Fibroblast of lung (primary cell): Measurements from ENCODE around the gene GRID1. TPM values are rescaled to one million over a fixed set of nuclear protein-coding genes. Genes with fewer than 3 reads are reported as not detected.

Experiments
- DNase-seq, 2 donors: peaks; one replicate each; pipeline versions ENCODE4 v3.0.0 to v3.0.0-alpha.2; 2010; ENCODE audit warnings: low read depth in 2 of 2
- H2AFZ ChIP-seq: 2 replicates; pipeline ENCODE4 v1.5.1; 2012; ENCODE audit warnings: low read length, control low read depth, inconsistent platforms
- H3K27ac ChIP-seq: 2 replicates; pipeline ENCODE4 v1.5.1; 2011; ENCODE audit warnings: low read length, control low read depth; ENCODE audit not compliant: insufficient read depth
- H3K27me3 ChIP-seq: 2 replicates; pipeline ENCODE4 v1.5.1; 2011; ENCODE audit warnings: mild to moderate bottlenecking, low read length; ENCODE audit not compliant: control insufficient read depth, insufficient read depth
- H3K36me3 ChIP-seq: 2 replicates; pipeline ENCODE4 v1.5.1; 2011; ENCODE audit warnings: low read length; ENCODE audit not compliant: control insufficient read depth, insufficient read depth
- H3K4me1 ChIP-seq: 2 replicates; pipeline ENCODE4 v1.5.1; 2011; ENCODE audit warnings: low read length; ENCODE audit not compliant: control insufficient read depth, insufficient read depth; ENCODE audit errors: extremely low read depth
- H3K4me2 ChIP-seq: 2 replicates; pipeline ENCODE4 v1.5.1; 2011; ENCODE audit warnings: low read length, control low read depth; ENCODE audit not compliant: insufficient read depth; ENCODE audit errors: extremely low read depth
- H3K4me3 ChIP-seq, 4 experiments: fragments of 200-600 bp in 1 of 4; sonication (generic) in 1 of 4; replicated peaks in 1 of 4; 2 replicates each; pipeline ENCODE4 v1.5.1; 2011 to 2016; ENCODE audit warnings: low read length in 4 of 4, low read depth in 3 of 4, mild to moderate bottlenecking in 3 of 4, control low read depth in 2 of 4, inconsistent platforms in 1 of 4, mixed read lengths in 1 of 4; ENCODE audit not compliant: insufficient read depth in 1 of 4; ENCODE audit errors: control extremely low read depth in 1 of 4
- H3K79me2 ChIP-seq: 2 replicates; pipeline ENCODE4 v1.5.1; 2012; ENCODE audit warnings: mild to moderate bottlenecking, low read length, inconsistent platforms; ENCODE audit not compliant: control insufficient read depth, insufficient read depth
- H3K9ac ChIP-seq: 2 replicates; pipeline ENCODE4 v1.5.1; 2011; ENCODE audit warnings: mild to moderate bottlenecking, low read length, control low read depth; ENCODE audit not compliant: insufficient read depth
- H3K9me3 ChIP-seq: 2 replicates; pipeline ENCODE4 v1.5.1; 2012; ENCODE audit warnings: low read depth, low read length; ENCODE audit not compliant: control insufficient read depth, insufficient read depth
- H4K20me1 ChIP-seq: 2 replicates; pipeline ENCODE4 v1.5.1; 2011; ENCODE audit warnings: low read length; ENCODE audit not compliant: control insufficient read depth, insufficient read depth; ENCODE audit errors: extremely low read depth
- EZH2 ChIP-seq: IDR thresholded peaks from 2 replicates; pipeline ENCODE4 v1.5.1; 2012; ENCODE audit warnings: low read length, control low read depth, mild to moderate bottlenecking; ENCODE audit errors: missing control alignments
- polyA plus RNA-seq, 2 donors: library from polyadenylated mRNA; depleted of rRNA in 1 of 2; stranded (reverse) in 1 of 2; unstranded in 1 of 2; fragments of >200 nt; gene quantifications; 2 replicates each; pipeline ENCODE4 v1.2.1, GENCODE V29; 2011 to 2012; ENCODE audit warnings: missing spikeins in 1 of 2
- total RNA-seq: library from RNA; depleted of rRNA; stranded (reverse); fragments of >200 nt; gene quantifications from 2 replicates; pipeline ENCODE4 v1.2.1, GENCODE V29; 2014
- TF ChIP-seq, protein P1 (sequence below), 2 donors: IDR thresholded peaks in 1 of 2; conservative IDR thresholded peaks in 1 of 2; 1 replicate in 1 of 2; 2 replicates in 1 of 2; pipeline ENCODE4 v1.5.1; 2011 to 2012; ENCODE audit warnings: low read length in 2 of 2, control low read depth in 1 of 2, inconsistent platforms in 1 of 2, low read depth in 1 of 2, mild to moderate bottlenecking in 1 of 2

Gene GRID1
- total and polyA plus RNA-seq, 2 donors (not counting 1 experiment from before 2014, with no cell fraction given): 0.03 to 0.33 TPM

DNA sequence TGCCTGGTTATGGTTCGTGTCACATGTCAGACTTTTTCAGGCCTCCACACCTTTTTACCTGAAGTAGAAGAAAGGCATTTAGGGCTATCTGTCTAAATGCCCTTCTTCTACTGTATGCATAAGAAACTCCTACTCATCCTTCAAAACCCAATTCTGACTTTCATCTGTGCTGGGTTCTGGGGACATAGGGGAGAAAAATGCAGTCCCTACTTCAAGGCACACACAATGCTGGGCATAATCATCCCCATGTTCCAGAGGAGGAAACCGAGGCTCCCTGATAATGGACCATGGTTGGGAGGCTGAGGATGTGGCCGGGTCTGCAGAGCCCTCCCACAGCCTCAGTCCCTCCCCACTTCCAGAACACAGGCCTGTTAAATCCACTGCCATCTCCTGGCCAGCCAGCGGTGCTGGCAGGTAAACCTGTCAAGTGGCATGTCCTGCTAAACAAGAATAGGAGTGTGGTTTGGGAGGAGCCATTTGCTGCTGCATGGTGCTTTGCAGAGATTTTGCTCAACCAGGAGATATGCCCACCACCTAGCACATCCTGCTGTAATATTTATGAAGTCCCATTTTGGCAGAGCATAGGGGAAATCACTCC is 32.0 kb downstream of the GRID1 start:
- H3K9me3 ChIP-seq: no peaks in the 10 kb centered on the region
- DNase-seq: no peak
- no peak overlapping the region for H3K4me2 ChIP-seq
- no peak for TF ChIP-seq EZH2
- TF ChIP-seq, protein P1, sequence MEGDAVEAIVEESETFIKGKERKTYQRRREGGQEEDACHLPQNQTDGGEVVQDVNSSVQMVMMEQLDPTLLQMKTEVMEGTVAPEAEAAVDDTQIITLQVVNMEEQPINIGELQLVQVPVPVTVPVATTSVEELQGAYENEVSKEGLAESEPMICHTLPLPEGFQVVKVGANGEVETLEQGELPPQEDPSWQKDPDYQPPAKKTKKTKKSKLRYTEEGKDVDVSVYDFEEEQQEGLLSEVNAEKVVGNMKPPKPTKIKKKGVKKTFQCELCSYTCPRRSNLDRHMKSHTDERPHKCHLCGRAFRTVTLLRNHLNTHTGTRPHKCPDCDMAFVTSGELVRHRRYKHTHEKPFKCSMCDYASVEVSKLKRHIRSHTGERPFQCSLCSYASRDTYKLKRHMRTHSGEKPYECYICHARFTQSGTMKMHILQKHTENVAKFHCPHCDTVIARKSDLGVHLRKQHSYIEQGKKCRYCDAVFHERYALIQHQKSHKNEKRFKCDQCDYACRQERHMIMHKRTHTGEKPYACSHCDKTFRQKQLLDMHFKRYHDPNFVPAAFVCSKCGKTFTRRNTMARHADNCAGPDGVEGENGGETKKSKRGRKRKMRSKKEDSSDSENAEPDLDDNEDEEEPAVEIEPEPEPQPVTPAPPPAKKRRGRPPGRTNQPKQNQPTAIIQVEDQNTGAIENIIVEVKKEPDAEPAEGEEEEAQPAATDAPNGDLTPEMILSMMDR (conservative IDR thresholded peaks at IDR 0.05 in 1 of 2, IDR thresholded peaks at IDR 0.05 in 1 of 2; ENCODE audit: low read depth in 1 of 2, low read length in 2 of 2): no peak
- H3K4me1 ChIP-seq: no peaks in the 10 kb centered on the region
- no peak overlapping the region for H3K9ac ChIP-seq
- no peak overlapping the region for H3K4me3 ChIP-seq
- no peaks in the 10 kb centered on the region for H4K20me1 ChIP-seq
- H3K79me2 ChIP-seq: no peaks in the 10 kb centered on the region
- H3K27me3 ChIP-seq: no peaks in the 10 kb centered on the region
- no peak overlapping the region for H2AFZ ChIP-seq
- H3K36me3 ChIP-seq: no peaks in the 10 kb centered on the region
- no peak overlapping the region for H3K27ac ChIP-seq

DNA sequence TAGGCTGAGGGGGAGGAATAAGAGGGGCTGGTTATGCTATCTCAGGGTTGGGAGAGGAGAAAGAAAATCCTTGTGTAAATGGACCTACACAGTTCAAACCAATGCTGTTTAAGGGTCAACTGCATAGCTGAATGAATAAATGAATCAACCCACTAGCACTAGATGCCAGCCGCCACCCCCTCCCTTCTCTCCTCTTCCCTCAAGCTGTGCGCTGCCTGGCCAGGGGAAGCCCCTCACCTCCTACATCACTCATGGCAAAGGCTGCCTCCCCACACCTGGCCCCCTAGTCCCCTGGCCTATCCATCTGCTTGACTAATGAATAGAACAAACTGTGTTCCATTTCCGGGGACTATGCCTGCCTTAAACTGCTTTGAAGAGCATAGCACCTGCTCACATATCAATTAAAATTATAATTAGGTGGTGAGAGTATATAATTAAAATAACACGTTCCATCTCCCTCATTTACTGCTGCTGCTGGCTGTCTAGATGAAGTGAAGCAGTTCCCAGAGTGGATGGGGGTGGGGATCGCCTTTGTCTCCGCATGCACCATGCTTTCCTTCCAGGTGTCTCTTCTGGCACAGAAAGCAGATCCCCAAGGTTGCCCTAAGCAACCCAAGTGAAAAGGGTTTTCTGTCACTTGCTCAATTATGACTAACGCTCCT is 32.6 kb downstream of the GRID1 start:
- no peak overlapping the region for H3K27ac ChIP-seq
- no peaks in the 10 kb centered on the region for H3K9me3 ChIP-seq
- no peaks in the 10 kb centered on the region for H3K36me3 ChIP-seq
- H3K4me1 ChIP-seq: no peaks in the 10 kb centered on the region
- H3K27me3 ChIP-seq: no peaks in the 10 kb centered on the region
- H2AFZ ChIP-seq: no peak overlapping the region
- DNase-seq: no peak
- H3K9ac ChIP-seq: no peak overlapping the region
- H4K20me1 ChIP-seq: no peaks in the 10 kb centered on the region
- no peaks in the 10 kb centered on the region for H3K79me2 ChIP-seq
- no peak overlapping the region for H3K4me2 ChIP-seq
- H3K4me3 ChIP-seq: no peak overlapping the region
- TF ChIP-seq EZH2: no peak
- TF ChIP-seq, protein P1 (conservative IDR thresholded peaks at IDR 0.05 in 1 of 2, IDR thresholded peaks at IDR 0.05 in 1 of 2; ENCODE audit: low read depth in 1 of 2, low read length in 2 of 2): no peak

GRCh38 chr10:86331861-86332260 is 34.7 kb downstream of the GRID1 start:
- TF ChIP-seq EZH2: no peak
- TF ChIP-seq, protein P1 (conservative IDR thresholded peaks at IDR 0.05 in 1 of 2, IDR thresholded peaks at IDR 0.05 in 1 of 2; ENCODE audit: low read depth in 1 of 2, low read length in 2 of 2): no peak
- no peak overlapping the region for H3K27ac ChIP-seq
- H3K4me3 ChIP-seq: no peak overlapping the region
- DNase-seq: no peak
- H3K79me2 ChIP-seq: no peaks in the 10 kb centered on the region
- H3K4me2 ChIP-seq: no peak overlapping the region
- no peak overlapping the region for H2AFZ ChIP-seq
- H4K20me1 ChIP-seq: no peaks in the 10 kb centered on the region
- no peaks in the 10 kb centered on the region for H3K27me3 ChIP-seq
- no peaks in the 10 kb centered on the region for H3K9me3 ChIP-seq
- H3K9ac ChIP-seq: no peak overlapping the region
- no peaks in the 10 kb centered on the region for H3K4me1 ChIP-seq
- no peaks in the 10 kb centered on the region for H3K36me3 ChIP-seq
